ENCODE measurements around the gene RSPO3.

Gene RSPO3

GRCh38 chr6:127131275-127131674 is 12.8 kb downstream of the RSPO3 start:
- Histone ChIP-seq H4K20me1 (ENCODE audit: control insufficient read depth, insufficient read depth, low read depth, low read length) (no peaks in the 10 kb centered on the region), H3K4me3 (ENCODE audit: low read length) (no peak overlapping the region), H3K27me3 (ENCODE audit: control insufficient read depth, low read length) (peaks cover 7% of the 10 kb centered on the region; the same call in 1 of the 2 replicates), H3K9me2 (replicated peaks; ENCODE audit: control insufficient read depth, low read length) (no peaks in the 10 kb centered on the region), H3K79me2 (ENCODE audit: control insufficient read depth, low read length) (no peaks in the 10 kb centered on the region), H3F3A (ENCODE audit: control insufficient read depth, insufficient read depth) (no peaks in the 10 kb centered on the region), H3K27ac (ENCODE audit: low read depth, low read length) (no peak overlapping the region), H3K36me3 (ENCODE audit: control insufficient read depth, low read length) (no peaks in the 10 kb centered on the region), H3K9me3 (ENCODE audit: control insufficient read depth, insufficient read depth, low read length) (no peaks in the 10 kb centered on the region), H3K4me2 (ENCODE audit: low read length) (no peak overlapping the region), H3K4me1 (ENCODE audit: control insufficient read depth, low read length) (no peaks in the 10 kb centered on the region)
- no peak for TF ChIP-seq CTCF (IDR thresholded peaks at IDR 0.05; ENCODE audit: low read depth, low read length, poor library complexity, severe bottlenecking)
- no peak for TF ChIP-seq EZH2phosphoT487 (IDR thresholded peaks at IDR 0.05; ENCODE audit: borderline replicate concordance, low read length)

- Histone ChIP-seq H3K9me3 (ENCODE audit: control insufficient read depth, insufficient read depth, low read length) (no peaks in the 10 kb centered on the region), H3K9me2 (replicated peaks; ENCODE audit: control insufficient read depth, low read length) (no peaks in the 10 kb centered on the region), H3K36me3 (ENCODE audit: control insufficient read depth, low read length) (no peaks in the 10 kb centered on the region), H3K27ac (ENCODE audit: low read depth, low read length) (no peak overlapping the region), H3K79me2 (ENCODE audit: control insufficient read depth, low read length) (no peaks in the 10 kb centered on the region), H3K4me1 (ENCODE audit: control insufficient read depth, low read length) (no peaks in the 10 kb centered on the region), H3K4me3 (ENCODE audit: low read length) (no peak overlapping the region), H3K27me3 (ENCODE audit: control insufficient read depth, low read length) (peaks cover 4% of the 10 kb centered on the region; the same call in 1 of the 2 replicates), H4K20me1 (ENCODE audit: control insufficient read depth, insufficient read depth, low read depth, low read length) (no peaks in the 10 kb centered on the region), H3K4me2 (ENCODE audit: low read length) (no peak overlapping the region), H3F3A (ENCODE audit: control insufficient read depth, insufficient read depth) (no peaks in the 10 kb centered on the region)
- TF ChIP-seq CTCF (IDR thresholded peaks at IDR 0.05; ENCODE audit: low read depth, low read length, poor library complexity, severe bottlenecking), result no peak
- TF ChIP-seq EZH2phosphoT487 (IDR thresholded peaks at IDR 0.05; ENCODE audit: borderline replicate concordance, low read length), result no peak
Measured at GRCh38 chr6:127131772-127132376, 13.4 kb downstream of the RSPO3 start.

GRCh38 chr6:127134136-127134535 is 15.7 kb downstream of the RSPO3 start:
- TF ChIP-seq CTCF (IDR thresholded peaks at IDR 0.05; ENCODE audit: low read depth, low read length, poor library complexity, severe bottlenecking) (no peak), EZH2phosphoT487 (IDR thresholded peaks at IDR 0.05; ENCODE audit: borderline replicate concordance, low read length) (no peak)
- H3K27ac ChIP-seq (ENCODE audit: low read depth, low read length), result no peak overlapping the region

More at GRCh38 chr6:127134136-127134535, 15.7 kb downstream of the RSPO3 start:
- no peaks in the 10 kb centered on the region for H3F3A ChIP-seq (ENCODE audit: control insufficient read depth, insufficient read depth)
- no peaks in the 10 kb centered on the region for H3K79me2 ChIP-seq (ENCODE audit: control insufficient read depth, low read length)
- no peaks in the 10 kb centered on the region for H3K36me3 ChIP-seq (ENCODE audit: control insufficient read depth, low read length)
- H3K9me2 ChIP-seq (replicated peaks; ENCODE audit: control insufficient read depth, low read length), result no peaks in the 10 kb centered on the region
- no peak overlapping the region for H3K4me3 ChIP-seq (ENCODE audit: low read length)
- H3K4me2 ChIP-seq (ENCODE audit: low read length), result no peak overlapping the region
- H3K27me3 ChIP-seq (ENCODE audit: control insufficient read depth, low read length), result no peaks in the 10 kb centered on the region
- H3K4me1 ChIP-seq (ENCODE audit: control insufficient read depth, low read length), result no peaks in the 10 kb centered on the region
- no peaks in the 10 kb centered on the region for H4K20me1 ChIP-seq (ENCODE audit: control insufficient read depth, insufficient read depth, low read depth, low read length)
- H3K9me3 ChIP-seq (ENCODE audit: control insufficient read depth, insufficient read depth, low read length), result no peaks in the 10 kb centered on the region

Data from DOHH2 (cell line).